SK-N-SH (cell line): ENCODE data around the gene PPP1R12B.

Source experiments
- GABPA ChIP-seq: IDR thresholded peaks from 2 replicates; pipeline ENCODE4 v1.4.0; 2012; ENCODE audit warnings: low read depth, mild to moderate bottlenecking
- POLR2AphosphoS5 ChIP-seq: IDR thresholded peaks from 2 replicates; pipeline ENCODE4 v1.6.1; 2012; ENCODE audit warnings: low read depth, low read length
- RAD21 ChIP-seq: IDR thresholded peaks from 2 replicates; pipeline ENCODE4 v1.6.1; 2012; ENCODE audit warnings: mild to moderate bottlenecking, low read length
- RXRA ChIP-seq: IDR thresholded peaks from 2 replicates; pipeline ENCODE4 v1.4.0; 2012; ENCODE audit warnings: low read depth, mild to moderate bottlenecking, borderline replicate concordance
- SMC3 ChIP-seq: IDR thresholded peaks from 2 replicates; pipeline ENCODE4 v1.6.1; 2012; ENCODE audit warnings: low read depth, low read length, improper control_type of control experiment
- TF ChIP-seq, protein P1 (sequence below): fragments of 200-600 bp; sonication (generic); IDR thresholded peaks from 2 replicates; pipeline ENCODE4 v1.6.1; 2017; ENCODE audit warnings: antibody characterized with exemption, mild to moderate bottlenecking, moderate library complexity
- TF ChIP-seq, protein P2 (sequence below): IDR thresholded peaks from 2 replicates; pipeline ENCODE4 v1.6.1; 2012; ENCODE audit warnings: mild to moderate bottlenecking, low read depth, low read length, moderate library complexity
- TF ChIP-seq, protein P3 (sequence below): IDR thresholded peaks from 2 replicates; pipeline ENCODE4 v1.4.0; 2012; ENCODE audit warnings: low read depth, borderline replicate concordance

DNA sequence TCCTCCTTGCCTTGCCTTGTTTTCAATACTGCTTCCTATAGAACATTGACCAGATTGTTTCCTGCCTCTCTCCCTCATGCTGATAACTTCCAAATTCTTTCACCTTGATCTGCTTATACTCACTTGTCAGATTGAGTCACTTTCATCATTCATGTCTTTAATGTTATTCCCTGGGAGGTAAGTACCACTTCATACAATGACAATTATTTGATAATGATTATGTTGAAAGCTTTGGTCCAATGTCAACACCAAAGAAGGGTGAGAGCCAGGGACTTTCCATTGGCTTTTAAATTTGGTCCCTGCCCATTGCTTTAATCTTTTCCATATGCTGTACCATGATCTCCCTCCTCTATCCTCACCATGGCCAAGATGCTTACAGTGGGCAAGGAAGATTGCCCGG lies 224.4 kb downstream of the PPP1R12B start:
- peak; percentile 41; the same call in 1 of the 2 replicates for TF ChIP-seq POLR2AphosphoS5
- TF ChIP-seq, protein P1, sequence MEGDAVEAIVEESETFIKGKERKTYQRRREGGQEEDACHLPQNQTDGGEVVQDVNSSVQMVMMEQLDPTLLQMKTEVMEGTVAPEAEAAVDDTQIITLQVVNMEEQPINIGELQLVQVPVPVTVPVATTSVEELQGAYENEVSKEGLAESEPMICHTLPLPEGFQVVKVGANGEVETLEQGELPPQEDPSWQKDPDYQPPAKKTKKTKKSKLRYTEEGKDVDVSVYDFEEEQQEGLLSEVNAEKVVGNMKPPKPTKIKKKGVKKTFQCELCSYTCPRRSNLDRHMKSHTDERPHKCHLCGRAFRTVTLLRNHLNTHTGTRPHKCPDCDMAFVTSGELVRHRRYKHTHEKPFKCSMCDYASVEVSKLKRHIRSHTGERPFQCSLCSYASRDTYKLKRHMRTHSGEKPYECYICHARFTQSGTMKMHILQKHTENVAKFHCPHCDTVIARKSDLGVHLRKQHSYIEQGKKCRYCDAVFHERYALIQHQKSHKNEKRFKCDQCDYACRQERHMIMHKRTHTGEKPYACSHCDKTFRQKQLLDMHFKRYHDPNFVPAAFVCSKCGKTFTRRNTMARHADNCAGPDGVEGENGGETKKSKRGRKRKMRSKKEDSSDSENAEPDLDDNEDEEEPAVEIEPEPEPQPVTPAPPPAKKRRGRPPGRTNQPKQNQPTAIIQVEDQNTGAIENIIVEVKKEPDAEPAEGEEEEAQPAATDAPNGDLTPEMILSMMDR = no peak
- TF ChIP-seq RAD21 = no peak
- no peak for TF ChIP-seq GABPA
- TF ChIP-seq, protein P2, sequence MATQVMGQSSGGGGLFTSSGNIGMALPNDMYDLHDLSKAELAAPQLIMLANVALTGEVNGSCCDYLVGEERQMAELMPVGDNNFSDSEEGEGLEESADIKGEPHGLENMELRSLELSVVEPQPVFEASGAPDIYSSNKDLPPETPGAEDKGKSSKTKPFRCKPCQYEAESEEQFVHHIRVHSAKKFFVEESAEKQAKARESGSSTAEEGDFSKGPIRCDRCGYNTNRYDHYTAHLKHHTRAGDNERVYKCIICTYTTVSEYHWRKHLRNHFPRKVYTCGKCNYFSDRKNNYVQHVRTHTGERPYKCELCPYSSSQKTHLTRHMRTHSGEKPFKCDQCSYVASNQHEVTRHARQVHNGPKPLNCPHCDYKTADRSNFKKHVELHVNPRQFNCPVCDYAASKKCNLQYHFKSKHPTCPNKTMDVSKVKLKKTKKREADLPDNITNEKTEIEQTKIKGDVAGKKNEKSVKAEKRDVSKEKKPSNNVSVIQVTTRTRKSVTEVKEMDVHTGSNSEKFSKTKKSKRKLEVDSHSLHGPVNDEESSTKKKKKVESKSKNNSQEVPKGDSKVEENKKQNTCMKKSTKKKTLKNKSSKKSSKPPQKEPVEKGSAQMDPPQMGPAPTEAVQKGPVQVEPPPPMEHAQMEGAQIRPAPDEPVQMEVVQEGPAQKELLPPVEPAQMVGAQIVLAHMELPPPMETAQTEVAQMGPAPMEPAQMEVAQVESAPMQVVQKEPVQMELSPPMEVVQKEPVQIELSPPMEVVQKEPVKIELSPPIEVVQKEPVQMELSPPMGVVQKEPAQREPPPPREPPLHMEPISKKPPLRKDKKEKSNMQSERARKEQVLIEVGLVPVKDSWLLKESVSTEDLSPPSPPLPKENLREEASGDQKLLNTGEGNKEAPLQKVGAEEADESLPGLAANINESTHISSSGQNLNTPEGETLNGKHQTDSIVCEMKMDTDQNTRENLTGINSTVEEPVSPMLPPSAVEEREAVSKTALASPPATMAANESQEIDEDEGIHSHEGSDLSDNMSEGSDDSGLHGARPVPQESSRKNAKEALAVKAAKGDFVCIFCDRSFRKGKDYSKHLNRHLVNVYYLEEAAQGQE = no peak
- TF ChIP-seq RXRA = no peak
- no peak for TF ChIP-seq SMC3
- TF ChIP-seq, protein P3, sequence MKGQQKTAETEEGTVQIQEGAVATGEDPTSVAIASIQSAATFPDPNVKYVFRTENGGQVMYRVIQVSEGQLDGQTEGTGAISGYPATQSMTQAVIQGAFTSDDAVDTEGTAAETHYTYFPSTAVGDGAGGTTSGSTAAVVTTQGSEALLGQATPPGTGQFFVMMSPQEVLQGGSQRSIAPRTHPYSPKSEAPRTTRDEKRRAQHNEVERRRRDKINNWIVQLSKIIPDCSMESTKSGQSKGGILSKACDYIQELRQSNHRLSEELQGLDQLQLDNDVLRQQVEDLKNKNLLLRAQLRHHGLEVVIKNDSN = no peak
